ENCODE measurements around the gene IKZF2.
A peak's percentile ranks its signal among the peaks of the same experiment; 100 is the strongest.

- peak; percentile 19; the same call in 1 of the 2 replicates for TF ChIP-seq CTCF (conservative IDR thresholded peaks at IDR 0.05; ENCODE audit: low read length)
- no peak for TF ChIP-seq EZH2phosphoT487 (IDR thresholded peaks at IDR 0.05; ENCODE audit: borderline replicate concordance)
These were observed 178.1 kb downstream of the IKZF2 start for GRCh38 chr2:212973347-212973746.
